OCI-LY3 (cell line): Measurements from ENCODE around the gene FBXO17.

ENCODE experiments used
- CTCF ChIP-seq: fragments of 200-600, 300-600 bp; sonication (generic); IDR thresholded peaks from 2 replicates; pipeline ENCODE4 v1.5.1; 2014; ENCODE audit warnings: antibody characterized with exemption, low read length, low read depth
- EZH2phosphoT487 ChIP-seq: fragments of 200-600 bp; shearing (Covaris generic); IDR thresholded peaks from 2 replicates; pipeline ENCODE4 v1.6.1; 2018; ENCODE audit warnings: antibody characterized with exemption, mixed run types, low read depth

GRCh38 chr19:38993271-38993670 is 17.7 kb upstream of the FBXO17 start:
- no peak for TF ChIP-seq CTCF
- no peak for TF ChIP-seq EZH2phosphoT487
